ENCODE data around the gene ZSWIM3. TPM values are rescaled to one million over a fixed set of nuclear protein-coding genes. Genes with fewer than 3 reads are reported as not detected.

ZSWIM3 gene
- total RNA-seq, 1 experiment from 2014 or later, result 1.4 TPM

DNA sequence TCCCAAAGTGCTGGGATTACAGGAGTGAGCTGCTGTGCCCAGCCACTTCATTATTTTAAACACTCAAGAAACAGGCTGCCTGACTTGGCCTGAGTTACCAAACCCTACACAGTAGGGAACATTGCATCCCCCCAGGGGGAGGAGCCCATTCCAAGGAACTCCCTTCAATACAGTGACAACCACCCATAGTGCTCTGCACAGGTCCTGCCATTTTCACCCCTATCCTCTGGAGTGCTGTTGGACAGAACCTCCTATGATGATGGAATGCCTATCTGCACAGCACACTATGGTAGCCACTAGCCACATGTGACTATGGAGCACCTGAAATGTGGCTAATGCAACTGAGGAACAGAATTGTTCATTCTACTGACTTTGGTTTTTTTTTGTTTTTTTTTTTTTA lies 12.0 kb upstream of the ZSWIM3 start:
- H3K4me1 Mint-ChIP-seq (ENCODE audit: insufficient read depth, unreplicated experiment), result no peaks in the 10 kb centered on the region
- no peak overlapping the region for H3K4me3 Mint-ChIP-seq (ENCODE audit: unreplicated experiment)
- BruUV-seq (replicated peaks), result no TSS peak
- H3K9me3 Mint-ChIP-seq (ENCODE audit: unreplicated experiment), result no peaks in the 10 kb centered on the region
- CTCF ChIA-PET, result interaction anchor here (0.6 to 1.9 kb wide), 2 partner anchors 125 to 409 kb away, joined by 3 to 6 read pairs; no protein-coding TSS in a partner anchor
- no peak for DNase-seq (ENCODE audit: unreplicated experiment)
- H3K27ac Mint-ChIP-seq (ENCODE audit: low read depth, unreplicated experiment), result no peak overlapping the region
- no peak for TF ChIP-seq CTCF (IDR thresholded peaks at IDR 0.05; ENCODE audit: unreplicated experiment)
- POLR2A ChIA-PET, result interaction anchor here (0.6 to 1.6 kb wide), 4 partner anchors 10 to 23 kb away, joined by 3 to 5 read pairs (median 4); partner anchors contain the start of gene SNX21
- peaks cover 58% of the 10 kb centered on the region for H3K36me3 Mint-ChIP-seq (ENCODE audit: insufficient read depth, unreplicated experiment)
- H3K27me3 Mint-ChIP-seq (ENCODE audit: insufficient read depth, unreplicated experiment), result no peaks in the 10 kb centered on the region
- intact Hi-C loops (cut with micrococcal nuclease), result no loop called here

GRCh38 chr20:45848421-45848820 lies 9.0 kb upstream of the ZSWIM3 start:
- Mint-ChIP-seq H3K4me3 (ENCODE audit: unreplicated experiment) (no peak overlapping the region), H3K36me3 (ENCODE audit: insufficient read depth, unreplicated experiment) (peaks cover 46% of the 10 kb centered on the region), H3K4me1 (ENCODE audit: insufficient read depth, unreplicated experiment) (no peaks in the 10 kb centered on the region), H3K9me3 (ENCODE audit: unreplicated experiment) (no peaks in the 10 kb centered on the region), H3K27ac (ENCODE audit: low read depth, unreplicated experiment) (no peak overlapping the region), H3K27me3 (ENCODE audit: insufficient read depth, unreplicated experiment) (no peaks in the 10 kb centered on the region)
- ChIA-PET CTCF (interaction anchor here (0.6 to 1.9 kb wide), 3 partner anchors 29 to 242 kb away, joined by 3 to 4 read pairs (median 3); no protein-coding TSS in a partner anchor), POLR2A (interaction anchor here (0.7 kb wide), 1 partner anchor 15 kb away, joined by 3 read pairs; the partner anchor contains the start of gene SNX21)
- intact Hi-C loops (cut with micrococcal nuclease), result no loop called here
- DNase-seq (ENCODE audit: unreplicated experiment), result no peak
- no peak for TF ChIP-seq CTCF (IDR thresholded peaks at IDR 0.05; ENCODE audit: unreplicated experiment)
- no TSS peak for BruUV-seq (replicated peaks)

GRCh38 chr20:45848969-45849582 lies 8.3 kb upstream of the ZSWIM3 start:
- H3K9me3 Mint-ChIP-seq (ENCODE audit: unreplicated experiment), result no peaks in the 10 kb centered on the region
- no peak overlapping the region for H3K27ac Mint-ChIP-seq (ENCODE audit: low read depth, unreplicated experiment)
- intact Hi-C loops (cut with micrococcal nuclease), result no loop called here
- DNase-seq (ENCODE audit: unreplicated experiment), result no peak
- no peak overlapping the region for H3K4me3 Mint-ChIP-seq (ENCODE audit: unreplicated experiment)
- BruUV-seq (replicated peaks), result no TSS peak
- H3K4me1 Mint-ChIP-seq (ENCODE audit: insufficient read depth, unreplicated experiment), result no peaks in the 10 kb centered on the region
- H3K27me3 Mint-ChIP-seq (ENCODE audit: insufficient read depth, unreplicated experiment), result no peaks in the 10 kb centered on the region
- ChIA-PET POLR2A (interaction anchor here (0.7 to 0.9 kb wide), 3 partner anchors 7 to 100 kb away, joined by 4 read pairs; no protein-coding TSS in a partner anchor), CTCF (interaction anchor here (0.6 to 1.9 kb wide), 4 partner anchors 10 to 109 kb away, joined by 3 to 4 read pairs (median 4); no protein-coding TSS in a partner anchor)
- TF ChIP-seq CTCF (IDR thresholded peaks at IDR 0.05; ENCODE audit: unreplicated experiment), result no peak
- H3K36me3 Mint-ChIP-seq (ENCODE audit: insufficient read depth, unreplicated experiment), result peaks cover 40% of the 10 kb centered on the region

DNA sequence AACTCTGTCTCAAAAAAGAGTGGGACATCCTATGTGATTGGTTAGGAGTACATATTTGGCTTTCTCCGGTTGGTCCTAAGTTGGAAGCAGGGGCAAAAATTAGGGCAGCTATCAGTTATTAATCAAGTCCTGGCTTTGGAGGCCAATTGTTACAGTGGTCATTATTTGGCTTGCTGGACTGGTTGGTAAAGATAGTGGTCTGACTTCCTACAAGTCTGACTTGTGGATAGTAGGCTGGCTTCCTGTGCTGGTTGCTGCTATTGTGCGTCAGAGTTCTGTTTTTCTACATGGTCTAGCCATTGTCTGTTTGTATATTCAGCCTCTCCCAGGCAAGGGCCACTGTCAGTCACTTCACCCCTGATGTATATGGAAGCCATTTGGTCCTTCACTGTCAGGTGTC lies 7.2 kb upstream of the ZSWIM3 start:
- Mint-ChIP-seq H3K4me1 (ENCODE audit: insufficient read depth, unreplicated experiment) (no peaks in the 10 kb centered on the region), H3K4me3 (ENCODE audit: unreplicated experiment) (no peak overlapping the region), H3K27ac (ENCODE audit: low read depth, unreplicated experiment) (no peak overlapping the region), H3K27me3 (ENCODE audit: insufficient read depth, unreplicated experiment) (no peaks in the 10 kb centered on the region), H3K36me3 (ENCODE audit: insufficient read depth, unreplicated experiment) (peaks cover 41% of the 10 kb centered on the region), H3K9me3 (ENCODE audit: unreplicated experiment) (no peaks in the 10 kb centered on the region)
- DNase-seq (ENCODE audit: unreplicated experiment), result no peak
- intact Hi-C loops (cut with micrococcal nuclease), result no loop called here
- BruUV-seq (replicated peaks), result no TSS peak
- ChIA-PET CTCF (interaction anchor here (1.9 kb wide), 1 partner anchor 51 kb away, joined by 4 read pairs; no protein-coding TSS in a partner anchor), POLR2A (interaction anchor here (0.7 kb wide), 1 partner anchor 1500 kb away, joined by 3 read pairs; no protein-coding TSS in a partner anchor)
- TF ChIP-seq CTCF (IDR thresholded peaks at IDR 0.05; ENCODE audit: unreplicated experiment), result no peak
